ENCODE measurements around the gene DDX42.
A peak's percentile ranks its signal among the peaks of the same experiment; 100 is the strongest.
"Not testable (repeated sequence)": the region's sequence is repeated elsewhere in the genome, so short reads cannot be mapped to it uniquely, and the experiment has no call there.

DDX42 gene

GRCh38 chr17:63841350-63842172 lies 67.6 kb downstream of the DDX42 start:
- no peak for DNase-seq

- peak; percentile 26 for DNase-seq
Observed at GRCh38 chr17:63842173-63842539, 68.2 kb downstream of the DDX42 start.

GRCh38 chr17:63842540-63843386 lies 68.8 kb downstream of the DDX42 start, which contains the start of gene SMARCD2:
Gene SMARCD2, minus strand, starts transcription at chr17:63842685. Its CDS starts 11 bp downstream, at chr17:63842674.
- peak; percentile 99 for DNase-seq

- DNase-seq, result not testable (repeated sequence)
Observed at GRCh38 chr17:63843387-63843888, 69.5 kb downstream of the DDX42 start.

- DNase-seq, result no peak
Observed at GRCh38 chr17:63843910-63844677, 70.1 kb downstream of the DDX42 start.

- DNase-seq, result no peak
Observed at GRCh38 chr17:63845509-63845908, 71.5 kb downstream of the DDX42 start.

GRCh38 chr17:63847525-63848249 lies 73.7 kb downstream of the DDX42 start:
- no peak for DNase-seq

GRCh38 chr17:63848834-63849689 lies 75.1 kb downstream of the DDX42 start:
- peak; percentile 95 for DNase-seq

- DNase-seq, result no peak
Observed at GRCh38 chr17:63850401-63850800, 76.4 kb downstream of the DDX42 start.

- DNase-seq, result no peak
Observed at GRCh38 chr17:63853260-63853659, 79.3 kb downstream of the DDX42 start.

GRCh38 chr17:63854709-63855108 lies 80.7 kb downstream of the DDX42 start:
- DNase-seq, result no peak

- DNase-seq, result no peak
Observed at GRCh38 chr17:63855185-63855584, 81.2 kb downstream of the DDX42 start.

- not testable (repeated sequence) for DNase-seq
Observed at GRCh38 chr17:63856425-63856824, 82.5 kb downstream of the DDX42 start.

GRCh38 chr17:63859257-63859656 lies 85.3 kb downstream of the DDX42 start:
- no peak for DNase-seq

- DNase-seq, result not testable (repeated sequence)
Observed at GRCh38 chr17:63866625-63867024, 92.7 kb downstream of the DDX42 start.

Data from T-helper 9 cell (primary cell).